ENCODE data around the gene WDFY2. TPM values are rescaled to one million over a fixed set of nuclear protein-coding genes. Genes with fewer than 3 reads are reported as not detected.

WDFY2 gene
- total and polyA plus RNA-seq, 2 of the 13 experiments (the other 11 are each of a cell fraction or from before 2014, with no cell fraction given), result 22.6 to 27.0 TPM

DNA sequence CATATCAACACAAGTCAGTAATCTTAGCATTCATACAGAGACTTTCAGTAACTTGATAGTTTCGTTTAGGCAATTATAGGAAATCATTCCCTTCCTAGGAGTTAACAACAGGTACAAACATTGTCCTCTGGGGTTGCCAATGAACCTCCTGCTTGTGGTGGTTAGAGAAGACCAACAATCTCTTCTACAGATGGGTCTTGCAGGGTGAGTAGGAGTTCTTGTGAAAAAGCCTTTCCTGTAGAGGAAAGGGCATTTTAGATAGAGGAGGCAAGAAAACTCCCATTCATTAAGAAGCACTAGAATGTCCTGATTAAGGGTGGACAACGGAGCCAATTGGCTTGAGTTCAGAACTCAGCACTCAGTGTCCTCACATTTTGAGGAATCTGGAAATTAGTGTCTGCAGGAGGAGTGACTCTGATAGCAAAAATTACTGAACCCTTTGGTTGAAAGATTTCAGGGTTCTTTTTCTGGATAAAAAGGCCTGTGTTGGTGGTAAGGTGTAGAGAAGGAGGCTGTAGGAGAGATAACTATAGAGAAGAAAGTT is 4.2 kb downstream of the WDFY2 start:
- Histone ChIP-seq H3K27ac (ENCODE audit: extremely low read length, insufficient read depth, low read length) (no peak overlapping the region), H3K79me2 (ENCODE audit: insufficient read depth, low read length) (peaks cover 87% of the 10 kb centered on the region), H3K27me3 (ENCODE audit: control insufficient read depth in 1 of 2, insufficient read depth in 2 of 2, low read length in 2 of 2) (no peaks in the 10 kb centered on the region; a peak in 1 of 5 replicates), H3K4me3 (replicated peaks in 1 of 3; ENCODE audit: insufficient read depth in 1 of 3, low read depth in 2 of 3, low read length in 3 of 3) (no peak overlapping the region), H3K9ac (ENCODE audit: insufficient read depth, low read depth, low read length) (no peak overlapping the region; the same call in 1 of the 2 replicates), H3K9me3 (ENCODE audit: low read length) (no peaks in the 10 kb centered on the region), H3K4me2 (ENCODE audit: low read depth, low read length) (peak overlapping the region; percentile 82), H2AFZ (ENCODE audit: low read length) (no peak overlapping the region), H4K20me1 (ENCODE audit: insufficient read depth, low read length) (peaks cover 9% of the 10 kb centered on the region; the same call in 1 of the 2 replicates), H3K36me3 (replicated peaks in 1 of 2; ENCODE audit: control insufficient read depth in 1 of 2, insufficient read depth in 2 of 2, low read length in 2 of 2) (no peaks in the 10 kb centered on the region; a peak in 1 of 5 replicates), H3K4me1 (ENCODE audit: insufficient read depth, low read length) (peaks cover 65% of the 10 kb centered on the region)
- intact Hi-C loops (cut with micrococcal nuclease; ENCODE audit: unreplicated experiment) (loop anchor here (5.0 to 10.0 kb wide), 3 partner anchors 146 to 209 kb away; no protein-coding TSS in a partner anchor), in situ Hi-C loops (cut with HindIII; ENCODE audit: extremely low pct_ligation_motif_present, low pct_unique_long_range_greater_than_20kb) (loop anchor here (10.0 kb wide), 1 partner anchor 144 kb away; no protein-coding TSS in a partner anchor)
- TF ChIP-seq SIN3A (IDR thresholded peaks at IDR 0.05; ENCODE audit: borderline replicate concordance, low read depth, low read length) (no peak), THAP11 (CRISPR knock-in tag; IDR thresholded peaks at IDR 0.05) (no peak), TEAD3 (CRISPR knock-in tag; optimal IDR thresholded peaks at IDR 0.05; ENCODE audit: borderline replicate concordance) (no peak), ZNF780A (CRISPR knock-in tag; IDR thresholded peaks at IDR 0.05) (no peak), ZNF207 (IDR thresholded peaks at IDR 0.05; ENCODE audit: borderline replicate concordance) (no peak), AKAP8 (CRISPR knock-in tag; IDR thresholded peaks at IDR 0.05) (no peak), ZNF180 (CRISPR knock-in tag; IDR thresholded peaks at IDR 0.05; ENCODE audit: borderline replicate concordance, low read depth) (no peak), ZNF567 (CRISPR knock-in tag; IDR thresholded peaks at IDR 0.05; ENCODE audit: borderline replicate concordance) (no peak), MXD4 (CRISPR knock-in tag; IDR thresholded peaks at IDR 0.05) (no peak), ZNF143 (CRISPR knock-in tag; IDR thresholded peaks at IDR 0.05) (no peak), MIXL1 (CRISPR knock-in tag; IDR thresholded peaks at IDR 0.05) (no peak), SRY (CRISPR knock-in tag; IDR thresholded peaks at IDR 0.05) (no peak), SMARCC2 (IDR thresholded peaks at IDR 0.05) (no peak)
- TF ChIP-seq, protein P1, sequence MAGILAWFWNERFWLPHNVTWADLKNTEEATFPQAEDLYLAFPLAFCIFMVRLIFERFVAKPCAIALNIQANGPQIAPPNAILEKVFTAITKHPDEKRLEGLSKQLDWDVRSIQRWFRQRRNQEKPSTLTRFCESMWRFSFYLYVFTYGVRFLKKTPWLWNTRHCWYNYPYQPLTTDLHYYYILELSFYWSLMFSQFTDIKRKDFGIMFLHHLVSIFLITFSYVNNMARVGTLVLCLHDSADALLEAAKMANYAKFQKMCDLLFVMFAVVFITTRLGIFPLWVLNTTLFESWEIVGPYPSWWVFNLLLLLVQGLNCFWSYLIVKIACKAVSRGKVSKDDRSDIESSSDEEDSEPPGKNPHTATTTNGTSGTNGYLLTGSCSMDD (CRISPR knock-in tag; IDR thresholded peaks at IDR 0.05), result no peak
- CTCF ChIA-PET (ENCODE audit: low intra/inter-chr PET ratio, low total read pairs), result no interaction called here
- WGBS (ENCODE audit: low lambda C conversion rate), result 78% methylated on average over 2 of the region's 2 CpGs
- POLR2A ChIA-PET, result interaction anchor here (3.7 kb wide), 1 partner anchor 135 kb away, joined by 32 read pairs; the partner anchor contains the start of gene INTS6
- no peak for ATAC-seq
- DNase-seq (ENCODE audit: low spot score), result no peak
- FAIRE-seq, result no peak
- no TSS peak for BruUV-seq (replicated peaks)

Data from HepG2 (cell line).